Mononuclear cell (primary cell): Measurements from ENCODE around the gene FGFR2. TPM values are rescaled to one million over a fixed set of nuclear protein-coding genes. Genes with fewer than 3 reads are reported as not detected.

Experiments
- H3K27me3 ChIP-seq: 2 replicates; pipeline ENCODE4 v1.6.0; 2011; ENCODE audit warnings: low read length, control low read depth; ENCODE audit not compliant: insufficient read depth
- H3K4me1 ChIP-seq: 2 replicates; pipeline ENCODE4 v1.5.1; 2011; ENCODE audit warnings: mild to moderate bottlenecking, low read length, control low read depth; ENCODE audit not compliant: insufficient read depth
- H3K4me3 ChIP-seq: 2 replicates; pipeline ENCODE4 v1.5.1; 2011; ENCODE audit warnings: mild to moderate bottlenecking, low read length, moderate library complexity
- H3K9me3 ChIP-seq: 2 replicates; pipeline ENCODE4 v1.5.1; 2011; ENCODE audit warnings: low read depth, mild to moderate bottlenecking, control low read depth, low read length
- total RNA-seq: library from RNA; depleted of rRNA; stranded (reverse); fragments of >200 nt; gene quantifications from one replicate; pipeline ENCODE4 v1.2.3, GENCODE V29; 2012

FGFR2 gene
- total RNA-seq, 1 donor: not detected

DNA sequence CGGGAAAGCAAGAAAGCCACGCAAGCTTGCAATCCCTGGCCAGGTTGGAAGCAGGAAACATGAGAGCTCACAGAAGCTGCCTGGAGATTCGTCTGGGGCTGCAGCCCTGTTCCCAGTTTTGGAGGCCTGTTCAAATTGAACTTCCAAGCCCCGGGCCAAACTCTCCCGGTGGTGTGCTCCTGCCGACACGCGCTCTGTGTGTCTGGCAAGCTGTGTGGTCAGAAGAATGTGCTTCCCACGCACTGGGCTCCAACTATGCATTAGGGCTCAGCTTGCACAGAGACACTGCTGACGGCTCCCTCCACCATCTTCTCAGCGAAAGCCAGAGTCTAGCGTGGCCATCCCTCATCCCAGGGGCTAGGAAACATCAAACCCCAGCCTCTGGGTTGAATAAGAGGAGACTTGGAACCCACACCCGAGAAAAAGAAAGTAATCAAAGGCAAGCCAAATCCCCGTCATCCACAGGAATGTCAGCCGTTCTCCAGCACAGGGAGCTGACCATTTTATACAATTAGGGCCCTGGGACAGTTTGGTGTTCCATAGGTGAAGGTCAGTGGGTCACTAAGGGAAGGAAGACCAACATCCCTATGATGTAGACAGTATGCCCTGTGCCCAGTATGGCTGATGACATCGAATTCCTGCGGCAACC lies 107.2 kb downstream of the FGFR2 start:
- Histone ChIP-seq H3K27me3 (no peaks in the 10 kb centered on the region), H3K9me3 (no peaks in the 10 kb centered on the region), H3K4me3 (no peak overlapping the region), H3K4me1 (no peaks in the 10 kb centered on the region)

DNA sequence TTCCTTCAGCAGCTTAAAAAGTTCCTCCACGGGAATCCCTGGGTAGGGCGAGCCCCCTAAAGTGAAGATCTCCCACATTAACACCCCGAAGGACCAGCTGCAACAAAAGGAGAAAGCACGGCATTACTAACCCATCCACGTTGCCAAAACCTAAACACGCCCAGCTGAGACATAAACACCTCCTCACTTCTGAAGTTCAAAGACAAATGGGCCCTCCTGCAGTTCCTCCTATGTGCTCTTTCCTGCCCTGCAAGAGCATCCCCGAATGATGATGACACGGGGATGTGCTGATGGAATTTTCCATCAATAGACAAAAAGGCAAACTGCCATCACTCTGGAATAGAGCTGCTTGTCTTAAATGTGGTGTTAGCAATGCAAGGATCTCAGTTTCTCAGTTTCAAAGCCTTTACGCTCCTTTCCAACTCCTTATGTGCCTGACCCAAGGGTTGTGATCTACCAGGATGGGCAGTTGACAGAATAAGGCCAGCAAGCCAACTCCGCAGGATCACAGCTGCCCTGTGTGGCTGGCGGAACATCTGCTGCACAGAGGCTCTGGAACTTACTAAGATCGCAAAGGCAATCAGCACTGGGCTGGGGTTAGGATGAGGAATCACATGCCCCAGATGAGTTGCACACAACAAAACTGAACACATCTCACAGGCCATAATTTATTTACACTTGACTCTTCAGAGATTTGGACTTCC lies 112.7 kb downstream of the FGFR2 start:
- Histone ChIP-seq H3K4me3 (no peak overlapping the region), H3K4me1 (no peaks in the 10 kb centered on the region), H3K27me3 (no peaks in the 10 kb centered on the region), H3K9me3 (no peaks in the 10 kb centered on the region)

DNA sequence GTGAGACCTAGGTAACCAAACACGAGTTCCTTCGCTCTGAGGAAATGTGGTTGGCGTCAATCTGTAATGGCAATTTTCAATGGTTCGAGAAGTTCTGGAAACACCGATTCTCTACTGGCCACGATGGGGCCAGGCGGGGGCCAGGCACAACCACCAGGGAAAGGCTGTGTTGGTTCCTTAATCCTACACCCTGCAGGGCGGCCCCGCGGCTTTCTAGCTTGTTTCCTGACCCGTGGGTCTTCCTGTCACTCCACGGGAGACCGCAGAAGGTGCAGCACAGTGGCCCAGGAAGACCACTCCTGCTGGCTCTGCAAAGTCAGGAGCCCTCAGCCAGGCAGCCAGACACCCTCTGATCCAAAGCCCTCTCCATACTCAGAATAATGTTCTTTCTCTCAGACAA lies 113.4 kb downstream of the FGFR2 start:
- H3K4me1 ChIP-seq: no peaks in the 10 kb centered on the region
- H3K9me3 ChIP-seq: no peaks in the 10 kb centered on the region
- H3K27me3 ChIP-seq: no peaks in the 10 kb centered on the region
- H3K4me3 ChIP-seq: no peak overlapping the region

DNA sequence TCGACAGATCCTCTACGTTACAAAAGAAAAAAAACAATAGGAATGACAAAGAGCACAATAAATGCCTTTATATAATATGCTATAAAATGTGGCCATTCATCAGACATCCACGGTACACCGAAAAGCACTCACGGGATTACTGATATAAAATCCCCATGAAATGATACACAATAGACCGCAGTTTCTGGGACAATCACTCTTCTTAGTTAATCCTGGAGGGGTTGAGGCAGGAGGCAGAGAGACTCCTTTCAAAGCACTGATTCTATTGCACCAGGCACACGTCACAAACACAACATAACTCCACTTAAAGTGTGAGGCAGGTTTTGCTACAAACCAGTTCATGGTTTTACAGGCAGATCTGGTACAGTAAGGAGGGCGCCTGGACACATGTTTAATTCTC lies 113.8 kb downstream of the FGFR2 start:
- Histone ChIP-seq H3K27me3 (no peaks in the 10 kb centered on the region), H3K4me1 (no peaks in the 10 kb centered on the region), H3K9me3 (no peaks in the 10 kb centered on the region), H3K4me3 (no peak overlapping the region)

DNA sequence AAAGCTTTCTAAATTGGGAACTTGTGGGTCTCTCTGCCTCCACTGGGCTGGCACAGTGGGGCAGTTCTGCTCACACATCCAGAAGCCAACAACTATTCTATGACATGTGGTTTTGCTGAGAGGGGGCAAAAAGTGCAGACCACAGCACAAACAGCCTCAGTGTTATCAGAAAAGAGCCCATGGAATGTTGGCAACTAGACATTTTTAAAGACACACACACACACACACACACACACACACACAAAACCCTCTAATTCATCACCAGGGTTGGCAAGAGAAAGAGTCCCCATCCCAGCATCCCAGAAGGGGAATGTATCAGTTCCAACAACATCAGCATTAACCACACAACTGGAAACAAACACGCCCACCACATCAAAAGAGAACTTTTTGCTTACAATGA lies 117.1 kb downstream of the FGFR2 start:
- Histone ChIP-seq H3K9me3 (no peaks in the 10 kb centered on the region), H3K4me3 (no peak overlapping the region), H3K4me1 (no peaks in the 10 kb centered on the region), H3K27me3 (no peaks in the 10 kb centered on the region)

DNA sequence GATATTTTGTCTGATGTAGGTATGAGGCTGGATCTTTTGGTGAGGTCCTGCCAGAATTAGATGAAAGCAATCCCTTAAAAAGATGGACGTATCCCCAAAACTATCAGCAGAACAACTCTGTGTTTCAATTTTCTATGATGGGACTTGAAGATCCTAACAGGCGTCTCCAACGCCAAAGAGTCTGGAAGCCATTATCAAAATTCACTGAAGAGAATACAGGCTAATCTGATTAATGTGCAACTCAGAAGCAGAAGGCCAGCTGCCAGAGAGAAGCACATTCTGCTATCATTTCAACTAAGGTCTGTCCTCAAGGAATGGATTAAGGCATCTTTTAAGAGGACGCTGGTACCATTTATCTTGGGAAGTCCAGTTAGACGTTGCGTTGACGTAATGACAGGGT lies 119.7 kb downstream of the FGFR2 start:
- H3K9me3 ChIP-seq: no peaks in the 10 kb centered on the region
- H3K4me3 ChIP-seq: no peak overlapping the region
- no peaks in the 10 kb centered on the region for H3K27me3 ChIP-seq
- no peaks in the 10 kb centered on the region for H3K4me1 ChIP-seq

DNA sequence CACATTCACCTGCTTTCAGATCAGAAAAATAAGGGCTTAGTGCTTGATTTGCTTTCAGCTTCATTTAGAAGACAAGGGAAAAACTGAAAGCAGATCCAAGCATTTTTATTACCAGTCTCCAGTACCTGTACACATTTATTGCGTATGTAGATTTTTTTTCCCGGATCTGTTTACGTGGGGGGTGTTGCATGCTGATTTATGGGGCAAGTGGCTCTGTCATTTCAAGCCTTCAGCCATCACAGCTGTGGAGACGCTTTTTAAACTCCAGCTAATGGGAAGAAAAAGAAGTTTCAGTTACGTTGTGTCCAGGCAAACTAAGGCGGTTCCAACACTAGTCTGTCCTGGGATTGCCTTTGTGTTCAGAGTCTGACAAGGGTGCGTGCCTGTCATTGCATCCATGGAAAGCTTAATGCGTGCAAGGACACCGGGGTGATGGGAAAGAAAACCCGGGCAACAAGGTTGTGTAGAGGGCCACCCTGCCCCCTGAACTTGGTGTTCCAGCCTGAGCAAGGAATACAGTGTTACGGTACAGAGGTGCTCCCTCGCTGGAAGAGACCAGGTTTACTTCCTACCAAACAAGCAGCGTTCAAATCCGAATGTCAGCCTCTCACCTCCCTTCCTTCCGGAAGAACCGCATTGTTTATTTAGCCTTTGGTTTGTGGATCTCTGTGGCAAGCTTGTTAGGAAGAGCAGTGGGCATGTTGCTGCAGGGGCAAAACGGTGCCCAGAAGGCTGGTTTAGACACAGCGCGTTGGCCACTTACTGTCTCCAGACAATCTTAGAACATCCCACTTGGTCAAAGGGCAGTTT lies 128.2 kb downstream of the FGFR2 start:
- H3K4me3 ChIP-seq: no peak overlapping the region
- H3K9me3 ChIP-seq: no peaks in the 10 kb centered on the region
- H3K27me3 ChIP-seq: no peaks in the 10 kb centered on the region
- H3K4me1 ChIP-seq: no peaks in the 10 kb centered on the region

DNA sequence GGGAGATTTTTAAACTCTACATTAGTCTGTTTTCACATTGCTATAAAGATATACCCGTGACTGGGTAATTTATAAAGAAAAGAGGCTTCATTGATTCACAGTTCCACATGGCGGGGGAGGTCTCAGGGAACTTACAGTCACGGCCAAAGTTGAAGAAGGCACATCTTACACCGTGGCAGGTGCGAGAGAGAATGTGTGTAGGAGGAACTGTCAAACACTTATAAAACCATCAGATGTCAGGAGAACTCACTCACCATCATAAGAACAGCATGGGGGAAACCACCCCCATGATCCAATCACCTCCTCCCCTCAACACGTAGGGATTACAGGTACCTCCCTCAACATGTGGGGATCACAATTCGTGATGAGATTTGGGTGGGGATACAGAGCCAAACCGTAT lies 129.5 kb downstream of the FGFR2 start:
- Histone ChIP-seq H3K4me3 (no peak overlapping the region), H3K27me3 (no peaks in the 10 kb centered on the region), H3K9me3 (no peaks in the 10 kb centered on the region), H3K4me1 (no peaks in the 10 kb centered on the region)

DNA sequence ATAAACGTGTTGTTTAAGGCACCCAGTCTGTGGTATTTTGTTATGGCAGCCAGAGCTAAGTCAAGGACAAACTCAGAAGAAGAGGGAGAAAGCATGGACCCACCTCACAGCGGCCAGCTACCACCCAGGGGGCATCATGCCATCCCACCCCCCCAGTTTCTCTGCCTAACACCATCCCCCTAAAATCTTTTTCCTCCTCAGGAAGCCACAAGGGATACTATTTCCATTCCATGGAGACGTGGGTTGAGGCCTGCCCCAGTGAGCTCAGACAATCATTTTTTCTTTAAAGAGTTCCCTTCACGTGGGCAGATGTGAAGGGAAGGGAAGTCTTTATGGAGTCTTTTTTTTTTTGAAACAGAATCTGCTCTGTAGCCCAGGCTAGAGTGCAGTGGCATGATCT lies 131.8 kb downstream of the FGFR2 start:
- no peaks in the 10 kb centered on the region for H3K9me3 ChIP-seq
- H3K4me1 ChIP-seq: no peaks in the 10 kb centered on the region
- no peak overlapping the region for H3K4me3 ChIP-seq
- no peaks in the 10 kb centered on the region for H3K27me3 ChIP-seq

DNA sequence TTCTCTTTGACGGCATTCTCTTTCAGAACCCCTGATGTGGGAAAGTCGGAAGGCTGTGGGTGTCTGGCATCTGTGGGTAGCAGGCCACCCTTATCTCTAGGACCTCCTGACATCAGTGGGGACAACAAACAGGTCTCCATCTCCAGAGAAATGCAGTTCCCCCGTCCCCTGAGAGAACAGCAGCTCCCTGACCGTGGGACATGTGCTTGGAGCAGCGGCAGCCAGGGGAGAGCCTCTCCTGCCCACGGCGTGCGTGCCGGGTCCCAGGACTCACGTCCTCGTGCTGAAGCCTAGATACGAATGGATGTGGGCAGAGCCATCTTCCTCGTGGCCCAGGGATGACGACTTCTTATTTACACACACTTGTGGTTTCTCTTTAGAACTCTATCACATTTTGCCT lies 133.0 kb downstream of the FGFR2 start:
- no peak overlapping the region for H3K4me3 ChIP-seq
- no peaks in the 10 kb centered on the region for H3K9me3 ChIP-seq
- H3K4me1 ChIP-seq: no peaks in the 10 kb centered on the region
- no peaks in the 10 kb centered on the region for H3K27me3 ChIP-seq

DNA sequence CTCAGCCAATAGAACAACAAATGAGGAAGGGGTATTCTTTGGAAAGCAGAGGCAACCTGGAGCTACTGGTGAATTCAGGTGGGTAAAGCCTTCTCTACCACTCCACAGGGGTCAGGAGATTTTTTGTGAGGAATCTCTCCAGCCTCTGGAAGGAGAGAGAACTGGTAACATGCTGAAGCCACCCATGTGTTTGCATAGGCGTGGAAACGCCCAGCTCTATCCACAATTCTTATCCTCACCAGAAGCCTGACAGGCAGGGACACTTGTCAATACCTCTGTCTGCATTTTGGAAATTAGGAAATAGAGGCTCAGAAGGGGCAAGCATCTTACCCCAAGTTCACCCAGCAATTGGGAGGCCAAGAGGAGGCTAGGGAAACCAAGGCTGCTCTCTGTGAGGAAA lies 133.7 kb downstream of the FGFR2 start:
- Histone ChIP-seq H3K4me3 (no peak overlapping the region), H3K9me3 (no peaks in the 10 kb centered on the region), H3K27me3 (no peaks in the 10 kb centered on the region), H3K4me1 (no peaks in the 10 kb centered on the region)

DNA sequence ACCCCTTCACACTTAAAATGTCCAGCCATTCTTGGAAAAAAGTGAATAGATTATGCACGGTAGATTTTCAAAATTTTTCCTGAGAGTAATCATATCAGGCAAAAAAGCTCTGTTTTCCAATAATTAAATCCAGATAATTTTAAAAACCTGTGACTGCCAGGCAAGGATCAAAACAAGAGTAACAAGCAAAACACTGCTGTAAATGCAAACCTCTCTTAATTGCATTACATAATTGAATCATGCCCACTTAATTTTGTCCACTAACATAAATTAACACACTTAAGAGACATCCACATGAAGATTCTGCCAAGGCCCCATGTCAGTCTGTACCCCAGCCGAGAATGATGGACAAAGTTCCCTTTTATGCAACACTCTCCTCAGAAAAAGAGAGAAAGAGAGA lies 135.3 kb downstream of the FGFR2 start:
- Histone ChIP-seq H3K4me1 (no peaks in the 10 kb centered on the region), H3K4me3 (no peak overlapping the region), H3K9me3 (no peaks in the 10 kb centered on the region), H3K27me3 (no peaks in the 10 kb centered on the region)

DNA sequence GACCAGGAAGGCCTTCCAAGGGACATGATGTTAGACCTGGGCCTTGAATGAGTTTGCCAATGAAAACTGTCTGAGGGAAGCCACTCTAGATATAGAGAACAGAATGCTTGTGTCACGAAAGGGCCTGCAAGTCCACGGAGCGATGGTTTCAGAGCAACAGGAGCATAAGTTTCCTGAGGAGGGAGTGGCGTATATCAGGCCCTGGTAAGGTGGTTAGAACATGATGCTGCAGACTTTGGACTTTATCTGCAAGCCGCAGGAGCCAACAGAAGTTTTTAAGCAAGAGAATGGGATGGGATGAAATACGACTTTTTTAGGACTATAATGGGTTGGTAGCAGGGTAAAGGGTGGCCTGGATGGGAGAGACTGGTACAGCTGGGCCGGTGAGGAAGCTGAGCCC lies 136.0 kb downstream of the FGFR2 start:
- Histone ChIP-seq H3K27me3 (no peaks in the 10 kb centered on the region), H3K4me3 (no peak overlapping the region), H3K9me3 (no peaks in the 10 kb centered on the region), H3K4me1 (no peaks in the 10 kb centered on the region)

DNA sequence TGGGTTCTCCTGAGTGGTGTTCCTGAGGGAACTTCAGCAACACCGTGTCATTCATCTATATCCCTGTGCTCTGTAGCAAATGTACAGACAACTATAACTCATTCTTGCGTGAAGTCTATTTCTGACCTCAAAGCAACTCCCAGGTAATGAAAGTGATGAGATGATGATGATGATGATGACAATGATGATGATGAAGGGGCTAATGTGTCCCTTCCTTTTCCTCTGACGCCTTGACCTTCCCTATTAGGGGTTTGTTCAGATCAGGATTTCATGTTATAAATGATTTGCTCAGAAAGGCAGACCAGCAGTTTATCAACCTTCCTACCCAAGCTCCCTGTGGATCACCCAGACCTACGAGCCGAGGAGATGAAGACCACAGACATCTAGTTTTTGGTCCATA lies 136.9 kb downstream of the FGFR2 start:
- H3K4me3 ChIP-seq: no peak overlapping the region

DNA sequence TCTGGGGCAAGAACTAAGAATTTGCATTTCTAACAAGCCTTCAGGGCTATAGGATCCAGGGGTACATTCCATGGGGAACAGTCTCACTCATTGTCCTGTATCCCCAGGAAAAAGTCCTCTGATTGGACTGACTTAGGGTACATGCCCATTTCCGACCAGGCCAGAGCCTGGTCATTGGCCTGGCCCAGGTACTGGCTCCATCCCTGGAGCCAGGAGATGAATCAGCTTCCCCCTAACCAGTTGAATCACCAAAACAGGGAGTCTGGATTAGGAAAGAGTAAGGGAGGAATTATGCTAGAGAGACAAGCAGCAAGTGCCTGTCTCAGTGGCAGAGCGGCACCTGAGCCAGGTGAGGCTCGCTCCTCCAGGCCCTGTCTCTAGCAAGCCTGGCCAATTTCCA lies 137.5 kb downstream of the FGFR2 start:
- no peak overlapping the region for H3K4me3 ChIP-seq
- no peaks in the 10 kb centered on the region for H3K27me3 ChIP-seq
- no peaks in the 10 kb centered on the region for H3K9me3 ChIP-seq
- no peaks in the 10 kb centered on the region for H3K4me1 ChIP-seq

More for the DNA sequence above, 136.9 kb downstream of the FGFR2 start:
- Histone ChIP-seq H3K4me1 (no peaks in the 10 kb centered on the region), H3K27me3 (no peaks in the 10 kb centered on the region), H3K9me3 (no peaks in the 10 kb centered on the region)
